Measurements from ENCODE around the gene MEIKIN. TPM values are rescaled to one million over a fixed set of nuclear protein-coding genes. Genes with fewer than 3 reads are reported as not detected.

Gene MEIKIN
- total and polyA plus RNA-seq, 4 donors = 0.42 to 0.51 TPM; not detected in 2

GRCh38 chr5:131916481-131916880 lies 29.0 kb downstream of the MEIKIN start:
- Histone ChIP-seq H3K4me3 (ENCODE audit: low read depth in 1 of 3, low read length in 3 of 3) (no peak overlapping the region), H3K27ac (ENCODE audit: low read depth in 1 of 2, low read length in 2 of 2) (no peak overlapping the region), H3K27me3 (ENCODE audit: control insufficient read depth in 4 of 4, insufficient read depth in 4 of 4, low read length in 3 of 4) (no peaks in the 10 kb centered on the region), H3K9me3 (ENCODE audit: control insufficient read depth in 4 of 4, low read length in 3 of 4) (no peaks in the 10 kb centered on the region), H3K36me3 (ENCODE audit: control insufficient read depth in 4 of 4, insufficient read depth in 3 of 4, low read depth in 1 of 4, low read length in 3 of 4) (no peaks in the 10 kb centered on the region), H3K4me1 (ENCODE audit: control insufficient read depth in 4 of 4, insufficient read depth in 4 of 4, low read length in 3 of 4) (no peaks in the 10 kb centered on the region), H3K9ac (ENCODE audit: low read depth in 1 of 2, low read length in 2 of 2) (no peak overlapping the region)
- DNase-seq (ENCODE audit: low spot score) = no peak
- TF ChIP-seq SP1 (IDR thresholded peaks at IDR 0.05) (no peak), EGR1 (IDR thresholded peaks at IDR 0.05; ENCODE audit: low read depth in 2 of 2) (no peak), GABPA (IDR thresholded peaks at IDR 0.05 in 1 of 2, conservative IDR thresholded peaks at IDR 0.05 in 1 of 2) (no peak)
- TF ChIP-seq, protein P1, sequence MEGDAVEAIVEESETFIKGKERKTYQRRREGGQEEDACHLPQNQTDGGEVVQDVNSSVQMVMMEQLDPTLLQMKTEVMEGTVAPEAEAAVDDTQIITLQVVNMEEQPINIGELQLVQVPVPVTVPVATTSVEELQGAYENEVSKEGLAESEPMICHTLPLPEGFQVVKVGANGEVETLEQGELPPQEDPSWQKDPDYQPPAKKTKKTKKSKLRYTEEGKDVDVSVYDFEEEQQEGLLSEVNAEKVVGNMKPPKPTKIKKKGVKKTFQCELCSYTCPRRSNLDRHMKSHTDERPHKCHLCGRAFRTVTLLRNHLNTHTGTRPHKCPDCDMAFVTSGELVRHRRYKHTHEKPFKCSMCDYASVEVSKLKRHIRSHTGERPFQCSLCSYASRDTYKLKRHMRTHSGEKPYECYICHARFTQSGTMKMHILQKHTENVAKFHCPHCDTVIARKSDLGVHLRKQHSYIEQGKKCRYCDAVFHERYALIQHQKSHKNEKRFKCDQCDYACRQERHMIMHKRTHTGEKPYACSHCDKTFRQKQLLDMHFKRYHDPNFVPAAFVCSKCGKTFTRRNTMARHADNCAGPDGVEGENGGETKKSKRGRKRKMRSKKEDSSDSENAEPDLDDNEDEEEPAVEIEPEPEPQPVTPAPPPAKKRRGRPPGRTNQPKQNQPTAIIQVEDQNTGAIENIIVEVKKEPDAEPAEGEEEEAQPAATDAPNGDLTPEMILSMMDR (IDR thresholded peaks at IDR 0.05; ENCODE audit: low read depth, low read length, missing input control) = no peak
- 68% methylated on average over 2 of the region's 2 CpGs for WGBS

GRCh38 chr5:131914472-131914871 lies 31.0 kb downstream of the MEIKIN start:
- Histone ChIP-seq H3K9me3 (ENCODE audit: control insufficient read depth in 4 of 4, low read length in 3 of 4) (no peaks in the 10 kb centered on the region), H3K27me3 (ENCODE audit: control insufficient read depth in 4 of 4, insufficient read depth in 4 of 4, low read length in 3 of 4) (no peaks in the 10 kb centered on the region), H3K27ac (ENCODE audit: low read depth in 1 of 2, low read length in 2 of 2) (no peak overlapping the region), H3K4me1 (ENCODE audit: control insufficient read depth in 4 of 4, insufficient read depth in 4 of 4, low read length in 3 of 4) (no peaks in the 10 kb centered on the region), H3K36me3 (ENCODE audit: control insufficient read depth in 4 of 4, insufficient read depth in 3 of 4, low read depth in 1 of 4, low read length in 3 of 4) (no peaks in the 10 kb centered on the region), H3K4me3 (ENCODE audit: low read depth in 1 of 3, low read length in 3 of 3) (no peak overlapping the region), H3K9ac (ENCODE audit: low read depth in 1 of 2, low read length in 2 of 2) (no peak overlapping the region)
- no peak for DNase-seq (ENCODE audit: low spot score)
- TF ChIP-seq ATF3 (IDR thresholded peaks at IDR 0.05) (no peak), HNF4G (IDR thresholded peaks at IDR 0.05) (no peak)
- TF ChIP-seq, protein P2, sequence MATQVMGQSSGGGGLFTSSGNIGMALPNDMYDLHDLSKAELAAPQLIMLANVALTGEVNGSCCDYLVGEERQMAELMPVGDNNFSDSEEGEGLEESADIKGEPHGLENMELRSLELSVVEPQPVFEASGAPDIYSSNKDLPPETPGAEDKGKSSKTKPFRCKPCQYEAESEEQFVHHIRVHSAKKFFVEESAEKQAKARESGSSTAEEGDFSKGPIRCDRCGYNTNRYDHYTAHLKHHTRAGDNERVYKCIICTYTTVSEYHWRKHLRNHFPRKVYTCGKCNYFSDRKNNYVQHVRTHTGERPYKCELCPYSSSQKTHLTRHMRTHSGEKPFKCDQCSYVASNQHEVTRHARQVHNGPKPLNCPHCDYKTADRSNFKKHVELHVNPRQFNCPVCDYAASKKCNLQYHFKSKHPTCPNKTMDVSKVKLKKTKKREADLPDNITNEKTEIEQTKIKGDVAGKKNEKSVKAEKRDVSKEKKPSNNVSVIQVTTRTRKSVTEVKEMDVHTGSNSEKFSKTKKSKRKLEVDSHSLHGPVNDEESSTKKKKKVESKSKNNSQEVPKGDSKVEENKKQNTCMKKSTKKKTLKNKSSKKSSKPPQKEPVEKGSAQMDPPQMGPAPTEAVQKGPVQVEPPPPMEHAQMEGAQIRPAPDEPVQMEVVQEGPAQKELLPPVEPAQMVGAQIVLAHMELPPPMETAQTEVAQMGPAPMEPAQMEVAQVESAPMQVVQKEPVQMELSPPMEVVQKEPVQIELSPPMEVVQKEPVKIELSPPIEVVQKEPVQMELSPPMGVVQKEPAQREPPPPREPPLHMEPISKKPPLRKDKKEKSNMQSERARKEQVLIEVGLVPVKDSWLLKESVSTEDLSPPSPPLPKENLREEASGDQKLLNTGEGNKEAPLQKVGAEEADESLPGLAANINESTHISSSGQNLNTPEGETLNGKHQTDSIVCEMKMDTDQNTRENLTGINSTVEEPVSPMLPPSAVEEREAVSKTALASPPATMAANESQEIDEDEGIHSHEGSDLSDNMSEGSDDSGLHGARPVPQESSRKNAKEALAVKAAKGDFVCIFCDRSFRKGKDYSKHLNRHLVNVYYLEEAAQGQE (IDR thresholded peaks at IDR 0.05) = no peak

- no peaks in the 10 kb centered on the region for H3K36me3 ChIP-seq (ENCODE audit: control insufficient read depth in 4 of 4, insufficient read depth in 3 of 4, low read depth in 1 of 4, low read length in 3 of 4)
- no peak for DNase-seq (ENCODE audit: low spot score)
- H3K27ac ChIP-seq (ENCODE audit: low read depth in 1 of 2, low read length in 2 of 2) = no peak overlapping the region
- H3K9ac ChIP-seq (ENCODE audit: low read depth in 1 of 2, low read length in 2 of 2) = no peak overlapping the region
- H3K4me3 ChIP-seq (ENCODE audit: low read depth in 1 of 3, low read length in 3 of 3) = no peak overlapping the region
- WGBS = 53% methylated on average over 3 of the region's 3 CpGs
- no peaks in the 10 kb centered on the region for H3K9me3 ChIP-seq (ENCODE audit: control insufficient read depth in 4 of 4, low read length in 3 of 4)
- no peaks in the 10 kb centered on the region for H3K27me3 ChIP-seq (ENCODE audit: control insufficient read depth in 4 of 4, insufficient read depth in 4 of 4, low read length in 3 of 4)
- no peaks in the 10 kb centered on the region for H3K4me1 ChIP-seq (ENCODE audit: control insufficient read depth in 4 of 4, insufficient read depth in 4 of 4, low read length in 3 of 4)
- no peak for TF ChIP-seq RXRA (IDR thresholded peaks at IDR 0.05)
- TF ChIP-seq, protein P3, sequence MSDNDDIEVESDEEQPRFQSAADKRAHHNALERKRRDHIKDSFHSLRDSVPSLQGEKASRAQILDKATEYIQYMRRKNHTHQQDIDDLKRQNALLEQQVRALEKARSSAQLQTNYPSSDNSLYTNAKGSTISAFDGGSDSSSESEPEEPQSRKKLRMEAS (IDR thresholded peaks at IDR 0.05) = no peak
- no peak for TF ChIP-seq TAF1 (conservative IDR thresholded peaks at IDR 0.05)
- no peak for TF ChIP-seq SP1 (IDR thresholded peaks at IDR 0.05)
- TF ChIP-seq YY1 (IDR thresholded peaks at IDR 0.05) = no peak
- no peak for TF ChIP-seq HNF4A (conservative IDR thresholded peaks at IDR 0.05)
- no peak for TF ChIP-seq ATF3 (IDR thresholded peaks at IDR 0.05)
- no peak for TF ChIP-seq FOXA1 (IDR thresholded peaks at IDR 0.05)
- no peak for TF ChIP-seq RAD21 (IDR thresholded peaks at IDR 0.05)
- no peak for TF ChIP-seq GABPA (IDR thresholded peaks at IDR 0.05 in 1 of 2, conservative IDR thresholded peaks at IDR 0.05 in 1 of 2)
- TF ChIP-seq EGR1 (IDR thresholded peaks at IDR 0.05; ENCODE audit: low read depth in 2 of 2) = no peak
- no peak for TF ChIP-seq HNF4G (IDR thresholded peaks at IDR 0.05)
- TF ChIP-seq ZBTB33 (IDR thresholded peaks at IDR 0.05) = no peak
- TF ChIP-seq FOXA2 (IDR thresholded peaks at IDR 0.05) = no peak
- TF ChIP-seq, protein P1 (IDR thresholded peaks at IDR 0.05; ENCODE audit: low read depth, low read length, missing input control) = no peak
These were observed 31.9 kb downstream of the MEIKIN start for GRCh38 chr5:131913603-131914002.
